HG03575 (cell line): ENCODE data around the gene GAS2L3.
"Not testable (repeated sequence)": the region's sequence is repeated elsewhere in the genome, so short reads cannot be mapped to it uniquely, and the experiment has no call there.

Source experiments
- ATAC-seq: cut with Tn5 transposase; IDR thresholded peaks from one replicate; pipeline ENCODE4 v1.9.1; 2021; ENCODE audit not compliant: unreplicated experiment, insufficient number of reproducible peaks, low FRiP score; ENCODE audit errors: extremely low read depth

GAS2L3 gene

GRCh38 chr12:100573292-100574186 lies at the start of gene GAS2L3:
TSS of gene GAS2L3 (plus strand) at chr12:100573684. CDS start at chr12:100594905, 21,221 bp downstream.
- ATAC-seq: peak; percentile 50

- ATAC-seq: no peak
Measured at GRCh38 chr12:100528034-100528433, 45.5 kb upstream of the GAS2L3 start.

GRCh38 chr12:100528471-100529127 lies 44.9 kb upstream of the GAS2L3 start:
- no peak for ATAC-seq

- no peak for ATAC-seq
Measured at GRCh38 chr12:100529756-100530350, 43.6 kb upstream of the GAS2L3 start.

GRCh38 chr12:100533376-100533775 lies 40.1 kb upstream of the GAS2L3 start:
- ATAC-seq: no peak

GRCh38 chr12:100534625-100535227 lies 38.8 kb upstream of the GAS2L3 start:
- ATAC-seq: no peak

- no peak for ATAC-seq
Measured at GRCh38 chr12:100539202-100539601, 34.3 kb upstream of the GAS2L3 start.

GRCh38 chr12:100544165-100544564 lies 29.3 kb upstream of the GAS2L3 start:
- no peak for ATAC-seq

GRCh38 chr12:100545092-100545491 lies 28.4 kb upstream of the GAS2L3 start:
- ATAC-seq: no peak

GRCh38 chr12:100553936-100554335 lies 19.5 kb upstream of the GAS2L3 start:
- no peak for ATAC-seq

- no peak for ATAC-seq
Measured at GRCh38 chr12:100554608-100555077, 18.8 kb upstream of the GAS2L3 start.

- ATAC-seq: no peak
Measured at GRCh38 chr12:100555722-100556121, 17.8 kb upstream of the GAS2L3 start.

- no peak for ATAC-seq
Measured at GRCh38 chr12:100557357-100557756, 16.1 kb upstream of the GAS2L3 start.

GRCh38 chr12:100559261-100559660 lies 14.2 kb upstream of the GAS2L3 start:
- ATAC-seq: not testable (repeated sequence)

GRCh38 chr12:100564090-100564489 lies 9.4 kb upstream of the GAS2L3 start:
- no peak for ATAC-seq

GRCh38 chr12:100564905-100565467 lies 8.5 kb upstream of the GAS2L3 start:
- ATAC-seq: no peak

GRCh38 chr12:100565987-100566545 lies 7.4 kb upstream of the GAS2L3 start:
- ATAC-seq: no peak

GRCh38 chr12:100566887-100567637 lies 6.4 kb upstream of the GAS2L3 start:
- ATAC-seq: peak; percentile 98
